WTC11 (cell line): ENCODE results near the gene ZNF407. TPM values are rescaled to one million over a fixed set of nuclear protein-coding genes. Genes with fewer than 3 reads are reported as not detected.

ENCODE experiments used
- ATAC-seq: fragments of 200-7000 bp; cut with Tn5 transposase; 2 replicates; pipeline ENCODE4 v1.10.0; 2021; ENCODE audit warnings: mild to moderate bottlenecking, moderate library complexity
- CTCF ChIA-PET: fragments of 300-600 bp; sonication (Branson Sonifier 250); formaldehyde crosslinking; loops from one replicate; lab custom pipeline; 2021; ENCODE audit warnings: antibody characterized with exemption; lab: Charles Lee
- POLR2A ChIA-PET: fragments of 350-600 bp; sonication (Branson Sonifier 250); formaldehyde crosslinking; loops from one replicate; lab custom pipeline; 2021; ENCODE audit warnings: antibody characterized with exemption; lab: Charles Lee
- DNase-seq: peaks from one replicate; pipeline ENCODE4 v3.0.0; 2021; ENCODE audit warnings: low spot score
- H3K27ac Mint-ChIP-seq: 2 replicates; pipeline ENCODE4 v1.8.0; 2021; ENCODE audit warnings: mixed read lengths
- H3K27me3 Mint-ChIP-seq: 2 replicates; pipeline ENCODE4 v1.8.0; 2021; ENCODE audit warnings: low read depth, mild to moderate bottlenecking, moderate library complexity, mixed read lengths
- H3K36me3 Mint-ChIP-seq: 2 replicates; pipeline ENCODE4 v1.8.0; 2021; ENCODE audit warnings: mixed read lengths
- H3K4me1 Mint-ChIP-seq: 2 replicates; pipeline ENCODE4 v1.8.0; 2022; ENCODE audit warnings: mixed read lengths
- H3K4me3 Mint-ChIP-seq: 2 replicates; pipeline ENCODE4 v1.8.0; 2021; ENCODE audit warnings: mild to moderate bottlenecking, moderate library complexity, mixed read lengths
- H3K9me3 Mint-ChIP-seq: 2 replicates; pipeline ENCODE4 v1.8.0; 2021; ENCODE audit warnings: mixed read lengths
- ATF3 ChIP-seq: sonication (generic); formaldehyde crosslinking; conservative IDR thresholded peaks from 2 replicates; pipeline ENCODE4 v1.8.1; 2022; ENCODE audit warnings: mild to moderate bottlenecking, missing genetic modification reagents
- ATF6 ChIP-seq: sonication (generic); formaldehyde crosslinking; IDR thresholded peaks from 2 replicates; pipeline ENCODE4 v1.8.1; 2023; ENCODE audit warnings: mild to moderate bottlenecking, missing genetic modification reagents
- CBFB ChIP-seq: sonication (generic); formaldehyde crosslinking; IDR thresholded peaks from 2 replicates; pipeline ENCODE4 v1.8.1; 2022; ENCODE audit warnings: mild to moderate bottlenecking, low read depth, missing genetic modification reagents
- CREB1 ChIP-seq: sonication (generic); formaldehyde crosslinking; IDR thresholded peaks from 2 replicates; pipeline ENCODE4 v1.8.0; 2023; ENCODE audit warnings: mild to moderate bottlenecking, missing genetic modification reagents
- E2F4 ChIP-seq: sonication (generic); formaldehyde crosslinking; IDR thresholded peaks from 2 replicates; pipeline ENCODE4 v1.8.1; 2022; ENCODE audit warnings: low read depth, mild to moderate bottlenecking, moderate library complexity, missing genetic modification reagents, borderline replicate concordance
- GABPB1 ChIP-seq: sonication (generic); formaldehyde crosslinking; IDR thresholded peaks from 2 replicates; pipeline ENCODE4 v1.8.1; 2023; ENCODE audit warnings: mild to moderate bottlenecking, missing genetic modification reagents
- GRHL2 ChIP-seq: fragments of 250-450 bp; sonication (Bioruptor Pico); IDR thresholded peaks from 2 replicates; pipeline ENCODE4 v1.8.0; 2022; ENCODE audit warnings: mild to moderate bottlenecking, moderate library complexity; ENCODE audit not compliant: insufficient replicate concordance, severe bottlenecking
- IRF2 ChIP-seq: sonication (generic); formaldehyde crosslinking; IDR thresholded peaks from 2 replicates; pipeline ENCODE4 v1.8.0; 2022; ENCODE audit warnings: low read depth, missing genetic modification reagents, borderline replicate concordance
- SP1 ChIP-seq: sonication (generic); formaldehyde crosslinking; conservative IDR thresholded peaks from 2 replicates; pipeline ENCODE4 v1.8.1; 2022; ENCODE audit warnings: missing genetic modification reagents
- ZNF232 ChIP-seq: sonication (generic); formaldehyde crosslinking; IDR thresholded peaks from 2 replicates; pipeline ENCODE4 v1.8.0; 2022; ENCODE audit warnings: mild to moderate bottlenecking, missing genetic modification reagents
- ZNF423 ChIP-seq: fragments of 250-450 bp; sonication (Bioruptor Pico); IDR thresholded peaks from 2 replicates; pipeline ENCODE4 v2.1.2; 2022; ENCODE audit warnings: mild to moderate bottlenecking, moderate library complexity
- ZNF425 ChIP-seq: fragments of 250-450 bp; sonication (Bioruptor Pico); conservative IDR thresholded peaks from 2 replicates; pipeline ENCODE4 v1.9.0; 2021; ENCODE audit warnings: mild to moderate bottlenecking
- ZNF532 ChIP-seq: fragments of 250-450 bp; sonication (Bioruptor Pico); IDR thresholded peaks from 2 replicates; pipeline ENCODE4 v1.9.0; 2021; ENCODE audit warnings: mild to moderate bottlenecking, borderline replicate concordance
- total RNA-seq: library from RNA; stranded (reverse); gene quantifications from 3 replicates; pipeline ENCODE4 v1.2.3, GENCODE V29; 2021
- TF ChIP-seq, protein P1 (sequence below): sonication (generic); formaldehyde crosslinking; IDR thresholded peaks from 2 replicates; pipeline ENCODE4 v1.8.0; 2022; ENCODE audit warnings: mild to moderate bottlenecking, missing genetic modification reagents
- TF ChIP-seq, protein P2 (sequence below): sonication (generic); formaldehyde crosslinking; conservative IDR thresholded peaks from 2 replicates; pipeline ENCODE4 v1.8.1; 2023; ENCODE audit warnings: mild to moderate bottlenecking, low read depth, missing genetic modification reagents, moderate library complexity
- TF ChIP-seq, protein P3 (sequence below): sonication (generic); formaldehyde crosslinking; IDR thresholded peaks from 2 replicates; pipeline ENCODE4 v1.8.1; 2023; ENCODE audit warnings: mild to moderate bottlenecking, moderate library complexity, missing genetic modification reagents
- TF ChIP-seq, protein P4 (sequence below): sonication (generic); formaldehyde crosslinking; IDR thresholded peaks from 2 replicates; pipeline ENCODE4 v1.8.1; 2022; ENCODE audit warnings: mild to moderate bottlenecking, missing genetic modification reagents, moderate library complexity, borderline replicate concordance

ZNF407 gene
- total RNA-seq, 1 experiment from 2014 or later = 6.5 TPM

- TF ChIP-seq GRHL2 (no peak), ATF6 (CRISPR knock-in tag) (no peak), GABPB1 (CRISPR knock-in tag) (no peak), ZNF423 (CRISPR knock-in tag) (no peak), E2F4 (no peak)
- TF ChIP-seq, protein P1, sequence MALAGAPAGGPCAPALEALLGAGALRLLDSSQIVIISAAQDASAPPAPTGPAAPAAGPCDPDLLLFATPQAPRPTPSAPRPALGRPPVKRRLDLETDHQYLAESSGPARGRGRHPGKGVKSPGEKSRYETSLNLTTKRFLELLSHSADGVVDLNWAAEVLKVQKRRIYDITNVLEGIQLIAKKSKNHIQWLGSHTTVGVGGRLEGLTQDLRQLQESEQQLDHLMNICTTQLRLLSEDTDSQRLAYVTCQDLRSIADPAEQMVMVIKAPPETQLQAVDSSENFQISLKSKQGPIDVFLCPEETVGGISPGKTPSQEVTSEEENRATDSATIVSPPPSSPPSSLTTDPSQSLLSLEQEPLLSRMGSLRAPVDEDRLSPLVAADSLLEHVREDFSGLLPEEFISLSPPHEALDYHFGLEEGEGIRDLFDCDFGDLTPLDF (CRISPR knock-in tag) = no peak
Observed at GRCh38 chr18:75052475-75052874, 454.8 kb downstream of the ZNF407 start (continued).

DNA sequence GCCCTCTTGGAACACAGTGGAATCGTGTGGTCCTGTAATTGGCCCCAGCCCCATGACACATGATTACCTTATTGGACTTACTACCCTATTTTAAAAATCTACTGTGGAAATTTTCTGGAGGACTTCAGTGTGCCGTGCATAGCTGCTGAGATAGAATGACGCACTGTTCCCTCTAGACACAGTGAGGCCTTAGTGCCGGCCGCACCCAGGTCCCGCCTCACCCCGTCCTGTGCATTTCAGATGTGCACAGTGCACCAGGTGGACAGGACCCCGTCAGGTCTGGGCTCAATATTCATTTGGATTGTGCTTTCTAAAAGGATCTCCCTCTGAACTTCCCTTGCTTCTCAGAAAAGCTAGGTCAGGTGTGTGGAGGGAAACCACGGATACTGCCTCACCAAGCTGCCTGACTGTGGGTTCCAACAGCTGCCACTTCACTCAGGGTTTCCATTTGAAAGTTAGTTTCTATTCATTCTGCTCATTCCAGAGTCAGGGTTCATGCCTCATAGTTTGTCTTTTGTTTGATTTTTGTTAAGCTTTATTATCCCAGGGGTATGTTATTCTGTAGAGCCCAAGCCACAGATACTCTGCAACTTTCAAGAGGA is 455.5 kb downstream of the ZNF407 start:
- CTCF ChIA-PET = interaction anchor here (2.9 kb wide), 1 partner anchor 12 kb away, joined by 14 read pairs; no protein-coding TSS in a partner anchor
- no peak for ATAC-seq
- DNase-seq = no peak
- no peaks in the 10 kb centered on the region for H3K27me3 Mint-ChIP-seq
- no peaks in the 10 kb centered on the region for H3K36me3 Mint-ChIP-seq
- no peak overlapping the region for H3K27ac Mint-ChIP-seq
- peaks cover 2% of the 10 kb centered on the region for H3K4me1 Mint-ChIP-seq
- H3K9me3 Mint-ChIP-seq = no peaks in the 10 kb centered on the region
- no peak overlapping the region for H3K4me3 Mint-ChIP-seq
- POLR2A ChIA-PET = no interaction called here
- TF ChIP-seq ZNF425 (no peak), SP1 (no peak), ZNF532 (no peak), IRF2 (CRISPR knock-in tag) (no peak), CREB1 (CRISPR knock-in tag) (no peak), ATF3 (CRISPR knock-in tag) (no peak), ZNF232 (CRISPR knock-in tag) (no peak), CBFB (CRISPR knock-in tag) (no peak)
- TF ChIP-seq, protein P2, sequence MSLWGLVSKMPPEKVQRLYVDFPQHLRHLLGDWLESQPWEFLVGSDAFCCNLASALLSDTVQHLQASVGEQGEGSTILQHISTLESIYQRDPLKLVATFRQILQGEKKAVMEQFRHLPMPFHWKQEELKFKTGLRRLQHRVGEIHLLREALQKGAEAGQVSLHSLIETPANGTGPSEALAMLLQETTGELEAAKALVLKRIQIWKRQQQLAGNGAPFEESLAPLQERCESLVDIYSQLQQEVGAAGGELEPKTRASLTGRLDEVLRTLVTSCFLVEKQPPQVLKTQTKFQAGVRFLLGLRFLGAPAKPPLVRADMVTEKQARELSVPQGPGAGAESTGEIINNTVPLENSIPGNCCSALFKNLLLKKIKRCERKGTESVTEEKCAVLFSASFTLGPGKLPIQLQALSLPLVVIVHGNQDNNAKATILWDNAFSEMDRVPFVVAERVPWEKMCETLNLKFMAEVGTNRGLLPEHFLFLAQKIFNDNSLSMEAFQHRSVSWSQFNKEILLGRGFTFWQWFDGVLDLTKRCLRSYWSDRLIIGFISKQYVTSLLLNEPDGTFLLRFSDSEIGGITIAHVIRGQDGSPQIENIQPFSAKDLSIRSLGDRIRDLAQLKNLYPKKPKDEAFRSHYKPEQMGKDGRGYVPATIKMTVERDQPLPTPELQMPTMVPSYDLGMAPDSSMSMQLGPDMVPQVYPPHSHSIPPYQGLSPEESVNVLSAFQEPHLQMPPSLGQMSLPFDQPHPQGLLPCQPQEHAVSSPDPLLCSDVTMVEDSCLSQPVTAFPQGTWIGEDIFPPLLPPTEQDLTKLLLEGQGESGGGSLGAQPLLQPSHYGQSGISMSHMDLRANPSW (CRISPR knock-in tag) = no peak
- TF ChIP-seq, protein P3, sequence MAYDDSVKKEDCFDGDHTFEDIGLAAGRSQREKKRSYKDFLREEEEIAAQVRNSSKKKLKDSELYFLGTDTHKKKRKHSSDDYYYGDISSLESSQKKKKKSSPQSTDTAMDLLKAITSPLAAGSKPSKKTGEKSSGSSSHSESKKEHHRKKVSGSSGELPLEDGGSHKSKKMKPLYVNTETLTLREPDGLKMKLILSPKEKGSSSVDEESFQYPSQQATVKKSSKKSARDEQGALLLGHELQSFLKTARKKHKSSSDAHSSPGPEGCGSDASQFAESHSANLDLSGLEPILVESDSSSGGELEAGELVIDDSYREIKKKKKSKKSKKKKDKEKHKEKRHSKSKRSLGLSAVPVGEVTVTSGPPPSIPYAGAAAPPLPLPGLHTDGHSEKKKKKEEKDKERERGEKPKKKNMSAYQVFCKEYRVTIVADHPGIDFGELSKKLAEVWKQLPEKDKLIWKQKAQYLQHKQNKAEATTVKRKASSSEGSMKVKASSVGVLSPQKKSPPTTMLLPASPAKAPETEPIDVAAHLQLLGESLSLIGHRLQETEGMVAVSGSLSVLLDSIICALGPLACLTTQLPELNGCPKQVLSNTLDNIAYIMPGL (CRISPR knock-in tag) = no peak
- TF ChIP-seq, protein P4, sequence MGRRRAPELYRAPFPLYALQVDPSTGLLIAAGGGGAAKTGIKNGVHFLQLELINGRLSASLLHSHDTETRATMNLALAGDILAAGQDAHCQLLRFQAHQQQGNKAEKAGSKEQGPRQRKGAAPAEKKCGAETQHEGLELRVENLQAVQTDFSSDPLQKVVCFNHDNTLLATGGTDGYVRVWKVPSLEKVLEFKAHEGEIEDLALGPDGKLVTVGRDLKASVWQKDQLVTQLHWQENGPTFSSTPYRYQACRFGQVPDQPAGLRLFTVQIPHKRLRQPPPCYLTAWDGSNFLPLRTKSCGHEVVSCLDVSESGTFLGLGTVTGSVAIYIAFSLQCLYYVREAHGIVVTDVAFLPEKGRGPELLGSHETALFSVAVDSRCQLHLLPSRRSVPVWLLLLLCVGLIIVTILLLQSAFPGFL = no peak
